GM12873 (cell line): ENCODE measurements around the gene GRIP1.

Experiments
- TF ChIP-seq, protein P1 (sequence below): IDR thresholded peaks from 2 replicates; pipeline ENCODE4 v1.5.1; 2012; ENCODE audit warnings: low read depth, mild to moderate bottlenecking, moderate library complexity, low read length, control low read depth; ENCODE audit not compliant: insufficient read depth; ENCODE audit errors: missing control alignments

GRIP1 gene

DNA sequence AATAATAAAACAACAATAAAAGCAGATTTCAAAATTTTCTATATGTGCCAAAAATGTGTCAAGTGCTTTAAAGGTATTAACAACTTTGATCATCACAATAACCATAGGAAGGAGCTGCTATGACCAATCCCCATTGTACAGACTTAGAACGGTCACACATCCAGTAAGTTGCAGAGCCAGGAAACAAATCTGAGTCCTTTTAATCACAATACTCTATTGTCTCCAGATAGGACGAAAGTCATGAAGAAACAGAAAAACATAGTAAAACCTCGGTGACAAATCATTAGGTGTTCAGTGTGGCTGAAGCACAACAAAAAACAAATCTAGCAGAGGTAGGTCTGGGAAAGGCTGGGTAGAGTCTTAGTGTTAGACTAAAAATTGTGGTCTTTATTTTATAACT is 178.8 kb downstream of the GRIP1 start:
- TF ChIP-seq, protein P1, sequence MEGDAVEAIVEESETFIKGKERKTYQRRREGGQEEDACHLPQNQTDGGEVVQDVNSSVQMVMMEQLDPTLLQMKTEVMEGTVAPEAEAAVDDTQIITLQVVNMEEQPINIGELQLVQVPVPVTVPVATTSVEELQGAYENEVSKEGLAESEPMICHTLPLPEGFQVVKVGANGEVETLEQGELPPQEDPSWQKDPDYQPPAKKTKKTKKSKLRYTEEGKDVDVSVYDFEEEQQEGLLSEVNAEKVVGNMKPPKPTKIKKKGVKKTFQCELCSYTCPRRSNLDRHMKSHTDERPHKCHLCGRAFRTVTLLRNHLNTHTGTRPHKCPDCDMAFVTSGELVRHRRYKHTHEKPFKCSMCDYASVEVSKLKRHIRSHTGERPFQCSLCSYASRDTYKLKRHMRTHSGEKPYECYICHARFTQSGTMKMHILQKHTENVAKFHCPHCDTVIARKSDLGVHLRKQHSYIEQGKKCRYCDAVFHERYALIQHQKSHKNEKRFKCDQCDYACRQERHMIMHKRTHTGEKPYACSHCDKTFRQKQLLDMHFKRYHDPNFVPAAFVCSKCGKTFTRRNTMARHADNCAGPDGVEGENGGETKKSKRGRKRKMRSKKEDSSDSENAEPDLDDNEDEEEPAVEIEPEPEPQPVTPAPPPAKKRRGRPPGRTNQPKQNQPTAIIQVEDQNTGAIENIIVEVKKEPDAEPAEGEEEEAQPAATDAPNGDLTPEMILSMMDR: no peak

DNA sequence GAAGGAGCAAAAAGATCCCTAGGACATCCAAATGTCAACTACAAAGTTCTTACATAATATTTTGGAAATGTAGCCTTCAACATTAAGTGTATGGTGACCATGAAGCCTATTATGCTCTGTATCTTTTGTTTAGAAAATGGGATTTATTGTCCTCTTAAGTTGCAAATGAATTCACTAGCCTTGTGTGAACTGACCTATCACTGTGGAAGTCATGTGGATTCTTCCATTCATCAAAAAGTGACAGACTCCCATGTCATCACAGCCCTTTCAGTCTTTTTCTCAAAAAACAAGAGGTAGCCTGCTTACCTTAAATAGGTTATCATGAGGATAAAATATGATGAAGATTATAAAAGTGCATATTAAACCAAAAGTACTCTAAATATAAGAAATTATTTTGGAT is 179.9 kb downstream of the GRIP1 start:
- TF ChIP-seq, protein P1: no peak

DNA sequence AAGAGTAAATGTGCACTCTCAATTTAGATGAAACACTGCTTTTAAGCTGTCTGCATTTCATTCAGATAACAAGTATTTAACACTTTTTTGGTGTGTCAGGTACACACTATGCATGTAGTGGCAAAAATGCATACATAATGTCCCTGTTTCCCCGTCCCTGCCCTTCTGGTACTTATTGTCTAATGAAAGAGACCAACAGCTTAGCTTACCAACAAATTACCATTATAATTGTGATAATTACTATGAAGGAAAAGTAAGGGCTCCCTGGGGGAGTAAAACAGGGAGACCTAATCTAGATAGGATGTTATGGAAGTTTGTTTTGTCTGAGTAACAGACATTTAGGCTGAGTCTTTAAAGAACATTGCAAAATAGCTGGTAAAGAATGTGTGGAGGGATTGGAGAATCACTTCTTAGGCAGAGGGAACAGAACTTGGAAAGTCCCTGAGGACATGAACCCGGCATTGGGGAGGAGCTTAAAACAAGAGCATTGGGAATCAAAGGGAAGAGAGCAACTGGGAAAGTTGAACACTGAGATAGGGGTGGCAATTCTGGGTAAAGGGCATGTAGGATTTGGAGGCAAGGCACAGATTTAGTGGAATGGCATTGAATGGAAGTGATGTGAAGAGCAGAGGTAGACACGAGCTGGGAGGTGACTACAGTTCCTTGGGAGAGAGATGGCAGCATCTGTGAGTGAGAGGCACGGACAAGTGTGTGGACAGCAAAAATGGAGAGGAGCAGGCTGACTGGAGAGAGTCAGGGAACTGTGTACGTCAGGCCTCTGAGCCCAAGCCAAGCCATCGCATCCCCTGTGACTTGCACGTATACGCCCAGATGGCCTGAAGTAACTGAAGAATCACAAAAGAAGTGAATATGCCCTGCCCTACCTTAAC is 181.6 kb downstream of the GRIP1 start:
- TF ChIP-seq, protein P1: no peak

DNA sequence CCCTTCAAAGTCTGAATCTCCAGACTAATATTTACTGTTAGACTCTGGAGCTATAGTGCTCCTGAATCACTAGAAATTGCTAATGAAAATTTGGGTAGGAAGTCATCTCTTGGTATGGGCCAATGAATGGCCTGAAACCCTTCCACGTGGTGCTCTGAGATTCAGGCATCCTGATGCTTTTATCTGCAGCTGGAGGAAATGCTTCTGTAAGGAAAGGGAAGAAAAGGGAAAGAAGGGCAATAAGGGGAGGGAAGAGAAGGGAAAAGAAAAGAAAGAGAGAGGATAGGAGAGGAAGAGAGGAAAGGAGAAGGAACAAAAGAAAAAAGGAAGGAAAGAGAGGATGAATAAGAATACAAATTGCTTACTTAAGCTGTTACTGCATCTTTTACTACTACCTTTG is 182.3 kb downstream of the GRIP1 start:
- TF ChIP-seq, protein P1: no peak

DNA sequence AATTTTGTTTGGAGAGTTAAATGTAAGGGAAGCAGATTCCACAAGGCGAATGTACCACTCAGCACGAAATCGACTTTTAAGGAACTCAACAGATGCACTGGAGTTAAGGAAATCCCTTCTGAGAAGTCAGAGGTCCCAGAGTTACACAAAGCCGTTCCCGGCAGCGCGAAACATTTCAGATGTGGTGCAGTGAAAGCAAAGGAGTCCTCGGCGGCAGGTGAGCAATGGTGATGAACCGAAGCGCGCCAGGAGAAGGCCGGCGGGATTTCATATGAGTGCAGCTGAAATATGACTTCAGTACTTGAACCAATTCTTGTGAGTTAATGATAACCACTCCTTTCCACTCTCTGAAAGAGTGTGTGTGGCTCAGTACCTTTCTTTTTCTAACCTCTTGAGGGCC is 183.2 kb downstream of the GRIP1 start:
- TF ChIP-seq, protein P1: no peak

DNA sequence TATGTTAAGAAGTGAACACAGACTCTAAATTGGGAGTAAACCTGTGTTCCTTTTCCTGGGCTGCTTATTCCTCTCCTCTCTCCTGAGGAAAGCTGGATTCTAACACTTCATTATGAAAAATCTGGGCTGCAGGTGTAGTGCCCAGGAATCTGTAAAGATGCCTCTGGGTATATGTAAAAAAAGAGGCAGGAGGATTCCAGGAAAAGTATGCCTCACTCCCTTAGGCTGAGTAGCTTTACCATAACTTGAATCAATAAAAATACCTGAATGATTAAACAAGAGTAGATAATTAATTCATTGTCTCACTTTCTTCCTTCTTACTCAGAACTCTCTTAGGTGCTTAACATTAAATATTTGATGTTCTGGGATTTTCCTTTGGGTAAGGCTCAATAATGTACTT is 185.1 kb downstream of the GRIP1 start:
- TF ChIP-seq, protein P1: no peak

DNA sequence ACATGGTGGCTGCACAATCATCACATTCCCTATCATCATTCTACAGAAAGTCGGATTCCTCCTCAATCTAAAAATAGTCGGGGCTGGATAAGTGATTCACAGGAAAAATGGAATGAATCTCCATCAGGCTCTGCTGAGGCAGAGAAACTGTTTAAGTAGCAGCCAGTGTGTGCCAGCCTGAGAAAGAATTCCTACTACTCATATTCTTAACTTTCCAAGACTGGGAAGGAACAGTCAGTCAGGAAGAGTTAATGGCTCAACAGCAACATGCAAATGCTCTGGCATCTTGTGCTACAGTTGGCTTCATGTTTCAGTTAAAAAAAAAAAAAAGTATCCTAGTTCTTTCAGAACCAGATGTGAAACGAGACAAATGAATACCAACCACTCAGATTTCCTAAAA is 187.0 kb downstream of the GRIP1 start:
- TF ChIP-seq, protein P1: no peak
